HG03103 (cell line): Measurements from ENCODE around the gene TJP1.
"Not testable (repeated sequence)": the region's sequence is repeated elsewhere in the genome, so short reads cannot be mapped to it uniquely, and the experiment has no call there.

Experiments
- ATAC-seq: cut with Tn5 transposase; IDR thresholded peaks from one replicate; pipeline ENCODE4 v1.9.1; 2021; ENCODE audit warnings: low read depth; ENCODE audit not compliant: unreplicated experiment

TJP1 gene

GRCh38 chr15:29670998-29671981 lies 151.0 kb downstream of the TJP1 start:
- ATAC-seq: no peak

DNA sequence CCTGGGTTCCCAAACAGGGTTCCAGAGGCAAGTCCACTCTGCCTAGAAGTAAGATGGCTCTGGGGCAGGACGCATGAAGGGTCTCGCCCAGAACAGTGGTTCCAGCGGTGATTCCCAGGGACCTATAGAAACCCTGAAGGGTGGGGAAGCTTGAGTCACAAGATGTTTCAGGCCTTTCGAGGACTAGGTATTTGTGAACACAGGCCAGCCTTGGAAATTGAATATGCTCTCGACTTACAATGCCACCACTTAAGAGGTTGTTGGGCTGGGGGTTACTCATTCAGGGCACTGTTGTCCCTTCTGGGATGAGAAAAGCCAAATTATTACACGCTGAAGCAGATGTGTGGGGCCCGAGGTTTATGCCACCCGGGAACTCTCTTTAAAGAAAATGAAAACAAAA lies 152.0 kb downstream of the TJP1 start:
- ATAC-seq: no peak

- no peak for ATAC-seq
Measured at GRCh38 chr15:29669823-29670222, 152.4 kb downstream of the TJP1 start.

GRCh38 chr15:29668120-29668602 lies 154.1 kb downstream of the TJP1 start:
- peak; percentile 81 for ATAC-seq

DNA sequence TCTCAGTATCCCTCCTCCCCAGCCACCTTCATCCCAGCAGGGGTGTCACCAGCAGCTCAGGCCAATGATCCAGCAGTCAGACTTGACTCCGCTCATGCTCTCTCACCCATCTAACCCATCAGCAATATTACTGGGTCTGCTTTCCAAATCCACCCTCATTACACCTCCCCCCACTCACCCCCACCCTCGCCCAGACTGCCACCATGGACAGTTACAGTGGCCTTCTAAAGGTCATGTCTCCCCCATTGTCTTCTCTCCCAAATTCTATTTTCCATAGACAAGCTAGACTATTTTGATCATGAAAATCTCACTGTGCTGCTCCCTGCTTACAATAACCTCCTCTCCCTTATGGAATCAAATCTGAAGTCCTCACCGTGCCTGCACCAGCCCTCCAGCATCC lies 156.0 kb downstream of the TJP1 start:
- ATAC-seq: no peak

DNA sequence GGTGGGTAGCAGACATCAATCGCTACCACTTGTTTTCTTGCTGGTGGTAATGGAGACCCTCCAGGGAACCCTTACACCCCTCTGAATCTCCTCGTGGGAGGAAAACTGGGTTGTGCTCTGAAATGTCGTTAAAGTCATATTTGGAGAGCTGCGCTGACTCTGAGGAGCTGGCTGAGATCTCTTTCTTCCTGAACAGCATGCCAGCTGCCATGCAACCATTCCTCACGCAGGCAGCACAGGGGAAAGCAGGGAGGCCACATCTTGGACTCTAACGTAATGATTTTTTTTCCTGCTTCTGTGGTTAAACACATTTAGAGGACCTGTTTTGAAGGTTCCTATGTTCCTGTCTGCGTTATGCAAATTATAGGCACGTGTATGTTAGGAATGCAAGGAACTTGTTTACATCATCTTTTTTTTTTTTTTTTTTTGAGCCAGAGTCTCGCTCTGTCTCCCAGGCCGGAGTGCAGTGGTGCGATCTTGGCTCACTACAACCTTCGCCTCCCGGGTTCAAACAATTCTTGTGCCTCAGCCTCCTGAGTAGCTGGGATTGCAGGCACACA lies 156.7 kb downstream of the TJP1 start:
- no peak for ATAC-seq

GRCh38 chr15:29664406-29664805 lies 157.9 kb downstream of the TJP1 start:
- no peak for ATAC-seq

DNA sequence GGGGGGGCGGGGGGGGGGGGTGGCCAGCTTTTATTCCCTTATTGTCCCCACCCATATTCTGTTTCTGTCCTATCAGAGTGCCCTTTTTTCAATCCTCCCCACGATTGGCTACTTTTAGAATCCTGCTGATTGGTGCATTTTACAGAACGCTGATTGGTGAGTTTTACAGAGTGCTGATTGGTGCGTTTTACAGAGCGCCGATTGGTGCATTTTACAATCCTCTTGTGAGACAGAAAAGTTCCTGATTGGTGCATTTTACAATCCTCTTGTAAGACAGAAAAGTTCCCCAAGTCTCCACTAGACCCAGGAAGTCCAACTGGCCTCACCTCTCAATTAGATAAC lies 164.8 kb downstream of the TJP1 start:
- not testable (repeated sequence) for ATAC-seq

GRCh38 chr15:29656636-29657475 lies 165.4 kb downstream of the TJP1 start:
- no peak for ATAC-seq

DNA sequence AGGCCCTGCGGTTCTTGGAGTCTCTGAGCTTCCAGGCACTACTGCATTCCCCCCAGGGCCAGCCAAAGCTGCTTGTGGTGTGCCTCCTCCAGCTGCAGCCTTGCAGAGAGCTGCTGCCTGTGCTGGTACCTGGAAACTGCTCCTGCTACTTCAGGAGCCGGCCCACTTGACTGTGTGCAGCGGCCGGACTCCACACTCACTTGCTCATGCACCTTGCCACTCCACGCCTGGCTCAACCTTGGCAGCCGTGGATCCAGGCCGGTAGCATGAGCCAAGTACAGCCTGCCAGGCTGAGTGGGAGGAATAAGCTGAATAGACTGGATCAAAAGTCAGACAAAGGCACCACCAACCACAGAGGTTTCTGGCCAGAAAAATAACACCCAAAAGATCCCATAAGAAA lies 169.7 kb downstream of the TJP1 start:
- ATAC-seq: no peak

GRCh38 chr15:29651476-29652233 lies 170.6 kb downstream of the TJP1 start:
- no peak for ATAC-seq
